Measurements from ENCODE around the gene TALDO1. TPM values are rescaled to one million over a fixed set of nuclear protein-coding genes. Genes with fewer than 3 reads are reported as not detected.

The TALDO1 gene
- total and polyA plus RNA-seq, 7 experiments from 2014 or later = 61.4 to 272 (median 179) TPM

GRCh38 chr11:769887-770641, 22.8 kb downstream of the TALDO1 start:
- Histone ChIP-seq H3K36me3 (ENCODE audit: control insufficient read depth in 2 of 3, insufficient read depth in 3 of 3, low read length in 3 of 3) (peaks cover 0 to 51% (median 0%) of the 10 kb centered on the region in 3 experiments), H3K27me3 (ENCODE audit: control insufficient read depth in 2 of 2, insufficient read depth in 2 of 2, low read length in 2 of 2) (no peaks in the 10 kb centered on the region), H3K27ac (ENCODE audit: low read depth, low read length) (no peak overlapping the region), H3K4me3 (ENCODE audit: low read length) (no peak overlapping the region), H3K9me3 (ENCODE audit: control insufficient read depth in 2 of 3, low read length in 3 of 3) (no peaks in the 10 kb centered on the region), H3K4me1 (ENCODE audit: control insufficient read depth in 2 of 2, insufficient read depth in 2 of 2, low read length in 2 of 2) (no peaks in the 10 kb centered on the region)
- DNase-seq = no peak
- H3K9me3 Mint-ChIP-seq = no peaks in the 10 kb centered on the region
- intact Hi-C loops (cut with micrococcal nuclease) = no loop called here
- ATAC-seq = no peak
- ChIA-PET CTCF (interaction anchor here (0.6 kb wide), 1 partner anchor 185 kb away, joined by 3 read pairs; no protein-coding TSS in a partner anchor), POLR2A (interaction anchor here (1.0 kb wide), 1 partner anchor 29 kb away, joined by 3 read pairs; no protein-coding TSS in a partner anchor)
- no peaks in the 10 kb centered on the region for H3K27me3 Mint-ChIP-seq
- peaks cover 0 to 3% (median 0%) of the 10 kb centered on the region in 5 donors for H3K36me3 Mint-ChIP-seq
- no peak overlapping the region for H3K27ac Mint-ChIP-seq
- peaks cover 0 to 6% (median 2%) of the 10 kb centered on the region in 7 donors for H3K4me1 Mint-ChIP-seq
- H3K4me3 Mint-ChIP-seq = no peak overlapping the region

DNA sequence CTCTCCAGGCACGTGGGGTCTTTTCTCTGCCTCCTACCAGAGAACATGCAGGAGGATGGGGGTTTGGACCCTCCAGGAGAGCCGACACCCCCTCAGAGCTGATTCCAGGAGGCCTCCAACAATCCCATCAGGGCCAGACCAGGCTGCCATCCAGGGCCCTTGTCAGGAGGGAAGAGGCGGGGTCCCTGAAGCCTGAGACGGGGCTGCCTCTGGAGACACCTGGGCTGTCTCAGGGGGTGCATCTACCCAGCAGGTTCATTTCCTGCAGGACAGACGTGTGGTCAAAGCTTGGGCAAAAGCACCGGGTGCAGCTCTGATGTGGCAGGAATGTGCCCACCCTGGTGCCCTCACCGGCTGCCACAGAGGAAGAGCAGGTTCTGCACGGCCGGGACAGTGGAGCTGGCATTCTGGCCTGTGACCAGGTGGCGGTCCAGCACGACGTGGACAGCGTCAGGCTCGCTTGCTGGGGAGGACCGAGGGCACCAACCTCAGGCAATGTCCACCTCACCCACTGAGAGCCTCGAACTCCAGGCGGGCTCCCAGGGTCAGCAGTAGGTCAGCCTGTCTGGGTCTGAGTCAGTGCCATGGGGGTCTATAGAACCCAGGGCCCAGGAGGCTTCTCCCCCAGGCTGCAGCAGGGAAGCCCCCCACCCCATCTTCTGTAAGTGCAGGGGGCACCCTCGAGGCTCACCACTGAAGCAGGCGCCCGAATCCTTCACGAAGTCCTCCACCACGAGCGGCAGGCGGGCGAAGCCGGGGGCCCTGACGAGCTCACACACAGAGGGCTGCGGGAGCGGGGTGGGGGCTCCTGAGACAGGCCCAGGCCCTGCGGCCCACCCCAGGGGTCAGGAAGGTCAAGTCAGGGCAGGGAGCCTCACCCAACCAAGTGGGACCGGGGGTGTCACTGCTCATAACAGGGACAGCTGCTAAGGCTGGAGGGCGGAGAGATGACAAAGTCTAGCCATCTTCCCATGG, 23.7 kb downstream of the TALDO1 start:
- POLR2A ChIA-PET = interaction anchor here (0.6 to 1.0 kb wide), 2 partner anchors 28 to 74 kb away, joined by 3 to 4 read pairs; no protein-coding TSS in a partner anchor
- Mint-ChIP-seq H3K27me3 (no peaks in the 10 kb centered on the region), H3K27ac (no peak overlapping the region), H3K9me3 (no peaks in the 10 kb centered on the region), H3K4me1 (peaks cover 4 to 13% (median 8%) of the 10 kb centered on the region in 7 donors), H3K4me3 (no peak overlapping the region), H3K36me3 (peaks cover 0 to 3% (median 0%) of the 10 kb centered on the region in 5 donors)
- H3K4me1 ChIP-seq (ENCODE audit: control insufficient read depth in 2 of 2, insufficient read depth in 2 of 2, low read length in 2 of 2) = peaks cover under 1 to 4% of the 10 kb centered on the region in 2 donors
- H3K27me3 ChIP-seq (ENCODE audit: control insufficient read depth in 2 of 2, insufficient read depth in 2 of 2, low read length in 2 of 2) = no peaks in the 10 kb centered on the region
- no peak overlapping the region for H3K27ac ChIP-seq (ENCODE audit: low read depth, low read length)
- H3K9me3 ChIP-seq (ENCODE audit: control insufficient read depth in 2 of 3, low read length in 3 of 3) = no peaks in the 10 kb centered on the region
- ATAC-seq (no peak), DNase-seq (no peak)
- CTCF ChIA-PET = interaction anchor here (0.6 kb wide), 1 partner anchor 186 kb away, joined by 3 read pairs; no protein-coding TSS in a partner anchor
- H3K4me3 ChIP-seq (ENCODE audit: low read length) = no peak overlapping the region
- intact Hi-C loops (cut with micrococcal nuclease) = no loop called here
- H3K36me3 ChIP-seq (ENCODE audit: control insufficient read depth in 2 of 3, insufficient read depth in 3 of 3, low read length in 3 of 3) = peaks cover 0 to 45% (median 0%) of the 10 kb centered on the region in 3 experiments

DNA sequence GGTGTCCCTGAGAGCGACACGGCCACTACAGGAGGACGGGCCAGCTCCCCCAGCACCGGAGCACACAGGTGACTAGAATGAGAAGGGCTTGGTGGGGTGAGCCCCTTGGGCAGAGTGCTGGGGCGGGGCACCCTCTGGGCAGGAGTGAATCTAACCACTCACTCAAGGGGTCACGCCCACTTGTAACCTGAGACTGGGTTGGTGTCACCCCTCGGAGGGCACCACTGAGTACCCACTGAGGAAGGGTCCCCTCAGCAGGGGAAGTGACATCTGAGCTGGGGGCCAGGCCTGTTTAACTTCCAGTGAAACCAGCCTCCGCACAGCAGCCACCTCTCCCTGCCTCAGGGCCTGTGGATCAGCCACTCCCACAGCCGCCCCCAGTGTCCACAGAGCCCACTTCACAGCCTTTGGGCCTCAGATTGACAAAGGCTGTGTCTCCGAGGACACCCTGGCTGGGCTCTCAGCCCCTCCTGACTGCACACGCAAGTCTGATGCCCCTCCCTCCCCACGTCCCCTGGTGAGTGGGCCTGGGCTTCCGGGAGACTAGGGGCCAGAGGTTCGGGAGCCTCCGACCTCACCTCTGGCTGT, 24.4 kb downstream of the TALDO1 start:
- H3K27ac ChIP-seq (ENCODE audit: low read depth, low read length) = no peak overlapping the region
- CTCF ChIA-PET = no interaction called here
- H3K9me3 ChIP-seq (ENCODE audit: control insufficient read depth in 2 of 3, low read length in 3 of 3) = no peaks in the 10 kb centered on the region
- H3K36me3 Mint-ChIP-seq = peaks cover 0 to 3% (median 0%) of the 10 kb centered on the region in 5 donors
- H3K4me3 ChIP-seq (ENCODE audit: low read length) = no peak overlapping the region
- H3K4me1 ChIP-seq (ENCODE audit: control insufficient read depth in 2 of 2, insufficient read depth in 2 of 2, low read length in 2 of 2) = peaks cover 7 to 9% of the 10 kb centered on the region in 2 donors
- no peaks in the 10 kb centered on the region for H3K27me3 ChIP-seq (ENCODE audit: control insufficient read depth in 2 of 2, insufficient read depth in 2 of 2, low read length in 2 of 2)
- no peaks in the 10 kb centered on the region for H3K9me3 Mint-ChIP-seq
- no peaks in the 10 kb centered on the region for H3K27me3 Mint-ChIP-seq
- H3K36me3 ChIP-seq (ENCODE audit: control insufficient read depth in 2 of 3, insufficient read depth in 3 of 3, low read length in 3 of 3) = peaks cover 0 to 39% (median 0%) of the 10 kb centered on the region in 3 experiments
- H3K4me3 Mint-ChIP-seq = no peak overlapping the region
- no peak for DNase-seq
- intact Hi-C loops (cut with micrococcal nuclease) = no loop called here
- POLR2A ChIA-PET = interaction anchor here (0.6 kb wide), 1 partner anchor 75 kb away, joined by 4 read pairs; no protein-coding TSS in a partner anchor
- H3K27ac Mint-ChIP-seq = no peak overlapping the region
- ATAC-seq = no peak
- H3K4me1 Mint-ChIP-seq = peaks cover 4 to 19% (median 14%) of the 10 kb centered on the region in 7 donors

DNA sequence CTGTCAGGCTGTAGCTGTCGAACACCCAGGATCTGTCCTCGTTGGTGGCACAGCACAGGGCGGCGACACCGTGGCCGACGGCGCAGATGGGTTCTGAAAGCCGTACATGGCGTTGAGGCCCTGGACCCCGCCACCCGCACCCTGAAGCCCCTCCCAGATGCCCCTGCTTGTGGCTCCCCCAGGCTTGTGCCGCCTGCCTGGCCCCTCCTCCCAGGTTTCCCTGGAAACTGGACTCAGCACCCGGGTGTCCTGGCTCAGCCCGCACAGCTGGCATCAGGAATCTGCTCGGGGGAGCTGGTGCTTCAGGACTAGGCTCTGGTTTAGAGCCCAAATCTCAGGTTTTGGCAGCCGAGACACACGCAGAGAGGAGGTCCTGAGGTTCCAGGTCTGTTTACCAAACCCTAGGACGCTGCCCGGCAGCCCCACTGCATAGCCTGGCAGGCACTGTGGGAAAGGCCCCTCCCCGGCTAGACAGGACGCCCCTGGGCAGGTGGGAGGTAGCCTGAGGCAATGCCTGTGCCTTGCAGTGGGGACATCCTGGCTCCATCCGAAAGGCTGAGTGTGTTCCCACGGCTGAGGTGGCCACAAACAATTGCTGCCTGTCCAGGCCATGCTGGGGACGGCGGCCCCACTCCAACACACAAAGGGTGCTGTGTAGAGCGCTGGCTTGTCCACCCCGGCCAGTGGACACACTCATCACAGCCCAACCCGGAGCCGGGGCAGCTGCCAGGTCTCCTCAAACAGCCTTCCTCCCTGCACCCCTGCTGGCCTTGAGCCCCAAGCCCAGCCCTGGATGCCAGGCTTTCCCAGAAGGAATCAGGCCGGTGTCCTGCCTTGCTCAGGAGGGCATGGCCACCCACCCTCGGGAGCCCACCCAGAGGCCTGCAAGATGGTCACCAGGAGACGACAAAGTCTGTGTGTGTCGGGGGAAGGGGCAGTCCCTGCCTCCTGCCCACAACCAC, 25.4 kb downstream of the TALDO1 start:
- no peaks in the 10 kb centered on the region for H3K9me3 Mint-ChIP-seq
- DNase-seq = no peak
- H3K9me3 ChIP-seq (ENCODE audit: control insufficient read depth in 2 of 3, low read length in 3 of 3) = no peaks in the 10 kb centered on the region
- peaks cover 7 to 10% of the 10 kb centered on the region in 2 donors for H3K4me1 ChIP-seq (ENCODE audit: control insufficient read depth in 2 of 2, insufficient read depth in 2 of 2, low read length in 2 of 2)
- peaks cover 0 to 39% (median 0%) of the 10 kb centered on the region in 3 experiments for H3K36me3 ChIP-seq (ENCODE audit: control insufficient read depth in 2 of 3, insufficient read depth in 3 of 3, low read length in 3 of 3)
- H3K4me3 ChIP-seq (ENCODE audit: low read length) = no peak overlapping the region
- no peaks in the 10 kb centered on the region for H3K27me3 ChIP-seq (ENCODE audit: control insufficient read depth in 2 of 2, insufficient read depth in 2 of 2, low read length in 2 of 2)
- no peaks in the 10 kb centered on the region for H3K27me3 Mint-ChIP-seq
- no peak overlapping the region for H3K27ac Mint-ChIP-seq
- H3K27ac ChIP-seq (ENCODE audit: low read depth, low read length) = no peak overlapping the region
- H3K4me1 Mint-ChIP-seq = peaks cover 4 to 19% (median 14%) of the 10 kb centered on the region in 7 donors
- CTCF ChIA-PET = no interaction called here
- H3K36me3 Mint-ChIP-seq = peaks cover 0 to 3% (median 0%) of the 10 kb centered on the region in 5 donors
- H3K4me3 Mint-ChIP-seq = no peak overlapping the region
- intact Hi-C loops (cut with micrococcal nuclease) = no loop called here
- ATAC-seq = no peak
- POLR2A ChIA-PET = no interaction called here

- Histone ChIP-seq H3K36me3 (ENCODE audit: control insufficient read depth in 2 of 3, insufficient read depth in 3 of 3, low read length in 3 of 3) (peaks cover 0 to 39% (median 0%) of the 10 kb centered on the region in 3 experiments), H3K4me1 (ENCODE audit: control insufficient read depth in 2 of 2, insufficient read depth in 2 of 2, low read length in 2 of 2) (peaks cover 12 to 14% of the 10 kb centered on the region in 2 donors), H3K27ac (ENCODE audit: low read depth, low read length) (no peak overlapping the region), H3K27me3 (ENCODE audit: control insufficient read depth in 2 of 2, insufficient read depth in 2 of 2, low read length in 2 of 2) (no peaks in the 10 kb centered on the region), H3K4me3 (ENCODE audit: low read length) (no peak overlapping the region), H3K9me3 (ENCODE audit: control insufficient read depth in 2 of 3, low read length in 3 of 3) (no peaks in the 10 kb centered on the region)
- no peaks in the 10 kb centered on the region for H3K27me3 Mint-ChIP-seq
- CTCF ChIA-PET = interaction anchor here (0.7 kb wide), 1 partner anchor 278 kb away, joined by 4 read pairs; no protein-coding TSS in a partner anchor
- intact Hi-C loops (cut with micrococcal nuclease) = no loop called here
- no peak overlapping the region for H3K4me3 Mint-ChIP-seq
- H3K36me3 Mint-ChIP-seq = peaks cover 0 to 3% (median 0%) of the 10 kb centered on the region in 5 donors
- H3K9me3 Mint-ChIP-seq = no peaks in the 10 kb centered on the region
- no peak overlapping the region for H3K27ac Mint-ChIP-seq
- POLR2A ChIA-PET = no interaction called here
- ATAC-seq = no peak
- H3K4me1 Mint-ChIP-seq = peaks cover 4 to 19% (median 14%) of the 10 kb centered on the region in 7 donors
- no peak for DNase-seq
Observed at GRCh38 chr11:773425-773824, 26.2 kb downstream of the TALDO1 start.

Data from naive thymus-derived CD4-positive, alpha-beta T cell (primary cell).